Left ventricle myocardium inferior (tissue), 1 donor: ENCODE data around the gene USP13. TPM values are rescaled to one million over a fixed set of nuclear protein-coding genes. Genes with fewer than 3 reads are reported as not detected.
"Not testable (repeated sequence)": the region's sequence is repeated elsewhere in the genome, so short reads cannot be mapped to it uniquely, and the experiment has no call there.

Experiments used
- DNase-seq: peaks from one replicate; pipeline ENCODE4 v3.0.0-alpha.2; 2020
- H3K27ac ChIP-seq: fragments of 200-600 bp; replicated peaks from 2 replicates; pipeline ENCODE4 v1.8.0; 2021
- H3K27me3 ChIP-seq: fragments of 200-600 bp; 2 replicates; pipeline ENCODE4 v1.8.0; 2021; ENCODE audit warnings: low read depth
- H3K36me3 ChIP-seq: fragments of 200-600 bp; 2 replicates; pipeline ENCODE4 v1.8.0; 2021
- H3K4me1 ChIP-seq: fragments of 200-600 bp; 2 replicates; pipeline ENCODE4 v1.8.0; 2021
- H3K4me3 ChIP-seq: fragments of 200-600 bp; 2 replicates; pipeline ENCODE4 v1.8.0; 2021; ENCODE audit warnings: mild to moderate bottlenecking, moderate library complexity
- H3K9me3 ChIP-seq: fragments of 200-600 bp; replicated peaks from 2 replicates; pipeline ENCODE4 v1.8.0; 2021
- intact Hi-C: fragments of 100-400 bp; cut with micrococcal nuclease; formaldehyde crosslinking; loops from one replicate; pipeline ENCODE4 v1.11.0; 2022
- total RNA-seq: library from RNA; stranded (reverse); fragmentation: NEBNext Ultra II Directional; extraction: Animal tissue kit (Norgen Biotek cat#: 25700); gene quantifications from one replicate; pipeline ENCODE4 v1.2.1, GENCODE V29; 2021
- TF ChIP-seq, protein P1 (sequence below): fragments of 200-600 bp; IDR thresholded peaks from 2 replicates; pipeline ENCODE4 v1.8.0; 2021; ENCODE audit warnings: antibody characterized with exemption, mild to moderate bottlenecking, borderline replicate concordance
- donor health status: DM: no; HTN: yes; CAD: no; lungs with severe emphysema.

Gene USP13
- total RNA-seq, 1 donor from 2014 or later = 162 TPM

DNA sequence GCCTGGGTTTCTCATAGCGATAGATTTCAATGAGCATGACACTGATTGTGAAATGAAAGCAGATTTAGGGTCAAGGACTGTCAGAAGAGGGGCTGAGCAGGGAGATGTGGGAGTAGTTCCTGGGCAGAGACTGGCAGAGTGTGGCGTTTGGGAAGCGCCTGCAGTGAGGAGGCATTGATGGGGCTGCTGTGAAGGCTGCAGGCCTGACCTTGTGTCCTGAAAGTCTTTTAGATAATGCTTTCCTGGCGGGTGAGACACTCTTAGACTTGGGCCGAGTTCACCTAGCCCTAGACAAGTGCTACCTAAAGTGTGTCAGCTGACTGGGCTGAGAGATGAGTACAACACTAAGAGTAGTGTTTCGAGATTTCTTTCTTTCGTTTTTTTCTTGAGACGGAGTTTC, 20.7 kb downstream of the USP13 start:
- Histone ChIP-seq H3K4me1 (peaks cover 63% of the 10 kb centered on the region), H3K4me3 (no peak overlapping the region), H3K27me3 (no peaks in the 10 kb centered on the region), H3K9me3 (no peaks in the 10 kb centered on the region), H3K27ac (peak overlapping the region; percentile 58), H3K36me3 (no peaks in the 10 kb centered on the region)
- TF ChIP-seq, protein P1, sequence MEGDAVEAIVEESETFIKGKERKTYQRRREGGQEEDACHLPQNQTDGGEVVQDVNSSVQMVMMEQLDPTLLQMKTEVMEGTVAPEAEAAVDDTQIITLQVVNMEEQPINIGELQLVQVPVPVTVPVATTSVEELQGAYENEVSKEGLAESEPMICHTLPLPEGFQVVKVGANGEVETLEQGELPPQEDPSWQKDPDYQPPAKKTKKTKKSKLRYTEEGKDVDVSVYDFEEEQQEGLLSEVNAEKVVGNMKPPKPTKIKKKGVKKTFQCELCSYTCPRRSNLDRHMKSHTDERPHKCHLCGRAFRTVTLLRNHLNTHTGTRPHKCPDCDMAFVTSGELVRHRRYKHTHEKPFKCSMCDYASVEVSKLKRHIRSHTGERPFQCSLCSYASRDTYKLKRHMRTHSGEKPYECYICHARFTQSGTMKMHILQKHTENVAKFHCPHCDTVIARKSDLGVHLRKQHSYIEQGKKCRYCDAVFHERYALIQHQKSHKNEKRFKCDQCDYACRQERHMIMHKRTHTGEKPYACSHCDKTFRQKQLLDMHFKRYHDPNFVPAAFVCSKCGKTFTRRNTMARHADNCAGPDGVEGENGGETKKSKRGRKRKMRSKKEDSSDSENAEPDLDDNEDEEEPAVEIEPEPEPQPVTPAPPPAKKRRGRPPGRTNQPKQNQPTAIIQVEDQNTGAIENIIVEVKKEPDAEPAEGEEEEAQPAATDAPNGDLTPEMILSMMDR = no peak
- no peak for DNase-seq
- intact Hi-C loops = no loop called here

DNA sequence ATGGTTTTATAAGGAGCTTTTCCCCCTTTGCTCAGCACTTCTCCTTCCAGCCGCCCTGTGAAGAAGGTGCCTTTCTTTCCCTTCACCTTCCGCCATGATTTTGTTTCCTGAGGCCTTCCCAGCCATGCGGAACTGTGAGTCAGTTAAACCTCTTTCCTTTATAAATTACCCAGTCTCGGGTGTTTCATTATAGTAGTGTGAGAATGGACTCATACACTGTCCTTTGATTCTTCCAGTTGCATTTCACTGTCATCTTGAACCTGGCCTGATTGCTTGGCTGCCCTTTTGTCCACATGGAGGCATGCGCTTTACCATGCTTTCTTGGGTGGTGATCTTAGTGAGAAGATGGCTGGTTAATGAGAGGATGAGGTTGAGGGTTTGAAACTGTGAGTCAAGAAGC, 23.2 kb downstream of the USP13 start:
- Histone ChIP-seq H3K27ac (peak overlapping the region; percentile 24), H3K27me3 (no peaks in the 10 kb centered on the region), H3K4me1 (peaks cover 66% of the 10 kb centered on the region), H3K9me3 (no peaks in the 10 kb centered on the region), H3K4me3 (no peak overlapping the region), H3K36me3 (no peaks in the 10 kb centered on the region)
- no peak for DNase-seq
- intact Hi-C loops = no loop called here
- TF ChIP-seq, protein P1 = no peak

- peaks cover 68% of the 10 kb centered on the region for H3K4me1 ChIP-seq
- H3K27ac ChIP-seq = peak overlapping the region; percentile 59
- TF ChIP-seq, protein P1 = no peak
- no peaks in the 10 kb centered on the region for H3K36me3 ChIP-seq
- H3K4me3 ChIP-seq = no peak overlapping the region
- DNase-seq = no peak
- no peaks in the 10 kb centered on the region for H3K27me3 ChIP-seq
- no peaks in the 10 kb centered on the region for H3K9me3 ChIP-seq
- intact Hi-C loops = no loop called here
These were observed 25.0 kb downstream of the USP13 start for GRCh38 chr3:179677884-179678283.

GRCh38 chr3:179681492-179682263, 28.8 kb downstream of the USP13 start:
- Histone ChIP-seq H3K36me3 (peaks cover 9% of the 10 kb centered on the region), H3K4me3 (peak overlapping the region; percentile 50), H3K9me3 (no peaks in the 10 kb centered on the region), H3K4me1 (peaks cover 60% of the 10 kb centered on the region), H3K27ac (peak overlapping the region; percentile 77), H3K27me3 (no peaks in the 10 kb centered on the region)
- TF ChIP-seq, protein P1 = no peak
- no peak for DNase-seq
- intact Hi-C loops = no loop called here

DNA sequence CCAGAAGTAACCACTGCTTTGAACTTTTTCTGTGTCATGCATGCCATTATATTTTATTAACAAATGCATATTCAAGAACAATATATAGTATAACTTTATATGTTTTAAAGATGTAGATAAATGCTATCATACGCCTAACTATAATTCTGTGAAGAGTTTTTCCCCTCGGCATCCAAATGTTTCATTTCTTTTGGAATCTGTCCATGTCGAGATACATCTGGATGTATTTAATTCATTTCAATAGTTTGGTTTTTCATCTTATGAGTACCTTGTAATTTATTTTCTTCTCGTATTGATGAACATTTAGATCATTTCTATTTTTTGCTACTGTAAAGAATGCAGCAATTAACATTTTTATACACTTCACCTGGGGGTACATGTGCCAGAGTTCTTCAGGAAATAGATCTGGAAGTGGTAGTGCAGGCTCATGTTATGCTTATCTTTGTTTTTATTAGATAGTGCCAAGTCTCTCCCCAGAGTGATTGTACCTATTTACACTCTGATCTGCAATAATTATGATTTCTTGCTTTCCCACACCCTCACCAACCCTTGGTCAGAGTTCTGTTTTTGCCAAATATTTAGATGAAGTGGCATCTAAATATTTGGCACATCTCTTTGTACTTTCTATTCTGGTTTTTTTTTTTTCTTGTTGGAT, 29.7 kb downstream of the USP13 start:
- H3K36me3 ChIP-seq = peaks cover 9% of the 10 kb centered on the region
- intact Hi-C loops = no loop called here
- TF ChIP-seq, protein P1 = no peak
- peak overlapping the region; percentile 50 for H3K4me3 ChIP-seq
- no peaks in the 10 kb centered on the region for H3K27me3 ChIP-seq
- no peaks in the 10 kb centered on the region for H3K9me3 ChIP-seq
- DNase-seq = no peak
- H3K4me1 ChIP-seq = peaks cover 58% of the 10 kb centered on the region
- peak overlapping the region; percentile 77 for H3K27ac ChIP-seq

- H3K9me3 ChIP-seq, H3K36me3 ChIP-seq, DNase-seq, H3K27me3 ChIP-seq, H3K4me3 ChIP-seq, intact Hi-C loops: not testable (repeated sequence)
- peak overlapping the region; percentile 77 for H3K27ac ChIP-seq
- H3K4me1 ChIP-seq = peaks cover 53% of the 10 kb centered on the region
These were observed 30.4 kb downstream of the USP13 start for GRCh38 chr3:179683286-179683685.
